Lung (tissue), 12 donors: ENCODE results near the gene PDE8A. TPM values are rescaled to one million over a fixed set of nuclear protein-coding genes. Genes with fewer than 3 reads are reported as not detected.

Experiments
- ATAC-seq: fragments of 200-7000 bp; cut with Tn5 transposase; one replicate; pipeline ENCODE4 v1.9.1; 2020; ENCODE audit warnings: moderate number of reproducible peaks; ENCODE audit not compliant: insufficient read depth, low FRiP score
- DNase-seq, 3 donors: peaks; one replicate each; pipeline ENCODE4 v3.0.0-alpha.2; 2013 to 2017
- H3K27ac ChIP-seq, 2 donors: one replicate each; pipeline ENCODE4 v1.5.1; 2013; ENCODE audit warnings: mild to moderate bottlenecking in 2 of 2, moderate library complexity in 2 of 2, control low read depth in 1 of 2, inconsistent platforms in 1 of 2, low read depth in 1 of 2, low read length in 1 of 2
- H3K27me3 ChIP-seq, 3 donors: one replicate each; pipeline ENCODE4 v1.5.1; 2013; ENCODE audit warnings: low read length in 2 of 3; ENCODE audit not compliant: control insufficient read depth in 3 of 3, insufficient read depth in 3 of 3
- H3K36me3 ChIP-seq, 4 donors: one replicate each; pipeline ENCODE4 v1.5.1; 2013; ENCODE audit warnings: low read length in 4 of 4, mild to moderate bottlenecking in 1 of 4, moderate library complexity in 1 of 4; ENCODE audit not compliant: control insufficient read depth in 4 of 4, insufficient read depth in 4 of 4
- H3K4me1 ChIP-seq, 5 donors: one replicate each; pipeline ENCODE4 v1.5.1; 2013; ENCODE audit warnings: low read length in 5 of 5, mild to moderate bottlenecking in 2 of 5, moderate library complexity in 1 of 5; ENCODE audit not compliant: control insufficient read depth in 5 of 5, insufficient read depth in 5 of 5
- H3K4me3 ChIP-seq: one replicate; pipeline ENCODE4 v1.5.1; 2013; ENCODE audit warnings: mild to moderate bottlenecking, control low read depth, moderate library complexity
- H3K9ac ChIP-seq, 2 donors: one replicate each; pipeline ENCODE4 v1.5.1; 2013; ENCODE audit warnings: low read length in 2 of 2, control low read depth in 1 of 2; ENCODE audit not compliant: insufficient read depth in 1 of 2
- H3K9me3 ChIP-seq, 4 donors: one replicate each; pipeline ENCODE4 v1.5.1; 2013; ENCODE audit warnings: low read length in 3 of 4, mild to moderate bottlenecking in 1 of 4, moderate library complexity in 1 of 4; ENCODE audit not compliant: control insufficient read depth in 4 of 4, insufficient read depth in 3 of 4
- WGBS, 2 donors: extraction: QIAGEN DNeasy Blood & Tissue Kit; methylation state at CpG; one replicate each; pipeline ENCODE4 v1.1.7; 2013; 5-methylcytosine and 5-hydroxymethylcytosine counted together
- polyA plus RNA-seq, 2 donors: library from polyadenylated mRNA; stranded (reverse); fragments of 200-250 nt; gene quantifications; one replicate each; pipeline ENCODE4 v1.2.1, GENCODE V29; 2013
- total RNA-seq, 2 donors: library from RNA; depleted of rRNA in 1 of 2; stranded (reverse); fragments of >200 nt in 1 of 2; gene quantifications; one replicate each; pipeline ENCODE4 v1.2.1, GENCODE V29; 2014 to 2021
- TF ChIP-seq, protein P1 (sequence below): IDR thresholded peaks from 2 replicates; pipeline ENCODE4 v1.5.1; 2012; ENCODE audit warnings: mild to moderate bottlenecking; ENCODE audit errors: control extremely low read depth, extremely low read depth
- donor health status: control.
- donor health status: control.
- donor health status: Bipolar disorder and iron deficiency.
- donor health status: healthy.
- donor health status: DM: yes; HTN: yes; CAD: no.

Gene PDE8A
- total and polyA plus RNA-seq, 4 donors = 13.7 to 87.7 (median 33.5) TPM

- 86 to 88% methylated on average over 1 of the region's 1 CpG for WGBS, 2 donors
- Histone ChIP-seq H3K4me1 (peaks cover 0 to 25% (median 3%) of the 10 kb centered on the region in 5 donors), H3K27me3 (no peaks in the 10 kb centered on the region), H3K27ac (no peak overlapping the region), H3K9ac (no peak overlapping the region), H3K36me3 (no peaks in the 10 kb centered on the region), H3K9me3 (no peaks in the 10 kb centered on the region), H3K4me3 (no peak overlapping the region)
- DNase-seq (no peak), ATAC-seq (no peak)
- TF ChIP-seq, protein P1, sequence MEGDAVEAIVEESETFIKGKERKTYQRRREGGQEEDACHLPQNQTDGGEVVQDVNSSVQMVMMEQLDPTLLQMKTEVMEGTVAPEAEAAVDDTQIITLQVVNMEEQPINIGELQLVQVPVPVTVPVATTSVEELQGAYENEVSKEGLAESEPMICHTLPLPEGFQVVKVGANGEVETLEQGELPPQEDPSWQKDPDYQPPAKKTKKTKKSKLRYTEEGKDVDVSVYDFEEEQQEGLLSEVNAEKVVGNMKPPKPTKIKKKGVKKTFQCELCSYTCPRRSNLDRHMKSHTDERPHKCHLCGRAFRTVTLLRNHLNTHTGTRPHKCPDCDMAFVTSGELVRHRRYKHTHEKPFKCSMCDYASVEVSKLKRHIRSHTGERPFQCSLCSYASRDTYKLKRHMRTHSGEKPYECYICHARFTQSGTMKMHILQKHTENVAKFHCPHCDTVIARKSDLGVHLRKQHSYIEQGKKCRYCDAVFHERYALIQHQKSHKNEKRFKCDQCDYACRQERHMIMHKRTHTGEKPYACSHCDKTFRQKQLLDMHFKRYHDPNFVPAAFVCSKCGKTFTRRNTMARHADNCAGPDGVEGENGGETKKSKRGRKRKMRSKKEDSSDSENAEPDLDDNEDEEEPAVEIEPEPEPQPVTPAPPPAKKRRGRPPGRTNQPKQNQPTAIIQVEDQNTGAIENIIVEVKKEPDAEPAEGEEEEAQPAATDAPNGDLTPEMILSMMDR = no peak
These were observed 8.9 kb downstream of the PDE8A start for GRCh38 chr15:84990507-84990906.

DNA sequence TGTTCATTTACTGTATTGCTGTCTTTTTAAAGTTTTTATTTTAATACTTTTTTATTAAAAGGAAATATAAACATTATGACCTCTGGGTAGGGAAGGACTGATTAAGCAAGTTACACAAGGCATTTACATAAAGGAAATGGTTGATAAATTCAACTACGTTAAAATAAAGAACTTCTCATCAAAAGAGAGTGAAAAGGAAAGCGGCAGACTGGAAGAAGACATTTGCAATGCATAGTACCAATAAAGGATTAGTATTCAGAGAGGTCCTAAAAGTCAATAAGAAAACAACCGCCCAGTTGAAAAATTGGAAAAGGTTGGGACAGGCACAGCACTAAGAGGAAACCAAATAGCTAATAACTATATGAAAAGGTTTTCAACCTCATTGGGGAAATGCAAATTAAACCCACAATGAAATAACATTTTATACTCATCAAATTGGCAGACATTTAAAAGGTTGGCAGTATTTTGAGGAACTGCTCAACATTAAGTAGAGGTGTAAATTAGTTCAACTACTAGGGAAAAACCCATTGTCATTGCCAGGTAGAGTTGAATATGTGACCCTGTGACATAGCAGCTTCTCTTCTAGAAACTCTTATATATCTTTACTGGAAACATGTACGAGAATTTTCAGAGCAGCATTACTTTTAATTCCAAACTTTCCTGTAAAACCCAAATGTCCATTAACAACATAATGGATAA is 9.5 kb downstream of the PDE8A start:
- H3K4me1 ChIP-seq = peaks cover 0 to 18% (median 0%) of the 10 kb centered on the region in 5 donors
- no peaks in the 10 kb centered on the region for H3K36me3 ChIP-seq
- ATAC-seq = no peak
- no peaks in the 10 kb centered on the region for H3K27me3 ChIP-seq
- 63 to 74% methylated on average over 4 of the region's 4 CpGs for WGBS, 2 donors
- no peak overlapping the region for H3K4me3 ChIP-seq
- H3K27ac ChIP-seq = no peak overlapping the region
- TF ChIP-seq, protein P1 = no peak
- no peak for DNase-seq
- no peaks in the 10 kb centered on the region for H3K9me3 ChIP-seq
- no peak overlapping the region for H3K9ac ChIP-seq

DNA sequence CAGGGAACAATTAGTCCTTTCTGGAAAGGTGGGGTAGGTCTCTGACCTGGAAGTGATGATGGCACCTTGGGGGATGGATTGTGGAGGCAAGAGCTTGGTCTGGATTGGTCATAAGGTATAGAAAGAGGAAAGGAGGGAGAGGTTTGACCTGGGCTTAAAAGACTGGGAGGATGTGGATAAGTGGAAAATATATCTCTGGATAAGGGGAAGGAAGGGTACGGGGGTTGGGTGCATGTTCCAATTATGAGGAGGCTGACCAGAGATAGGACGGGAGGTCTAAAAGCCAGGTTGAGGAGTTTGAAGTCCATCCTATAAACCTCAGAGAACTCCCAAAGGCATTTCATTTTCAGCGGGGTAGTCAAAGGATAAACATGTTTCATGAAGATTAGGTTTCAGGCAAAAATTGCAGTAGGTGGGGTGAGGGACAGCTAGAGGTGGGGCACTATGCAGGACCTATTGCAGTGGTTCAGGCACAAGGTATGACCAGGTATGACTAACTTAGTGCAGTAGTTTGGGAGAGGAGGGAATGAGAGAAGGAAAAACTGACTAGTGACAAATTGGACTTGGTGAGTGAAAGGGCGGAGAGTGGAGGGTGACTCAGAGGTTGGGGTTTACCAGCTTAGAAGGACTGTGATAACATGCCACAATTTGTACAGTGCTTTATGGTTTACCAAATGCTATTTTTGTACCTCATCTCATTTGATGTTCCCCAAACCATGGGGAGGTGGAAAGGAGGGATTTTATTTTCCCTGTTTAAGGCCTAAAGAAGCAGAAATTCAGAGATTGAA is 10.7 kb downstream of the PDE8A start:
- peak overlapping the region in 1 of 2 donors; percentile 79 for H3K27ac ChIP-seq
- H3K9ac ChIP-seq = no peak overlapping the region
- 84 to 92% methylated on average over 4 of the region's 4 CpGs for WGBS, 2 donors
- TF ChIP-seq, protein P1 = no peak
- no peaks in the 10 kb centered on the region for H3K9me3 ChIP-seq
- DNase-seq (no peak), ATAC-seq (no peak)
- H3K4me3 ChIP-seq = no peak overlapping the region
- H3K36me3 ChIP-seq = no peaks in the 10 kb centered on the region
- H3K27me3 ChIP-seq = no peaks in the 10 kb centered on the region
- H3K4me1 ChIP-seq = peaks cover 0 to 16% (median 0%) of the 10 kb centered on the region in 5 donors
